Renal cortex interstitium (tissue), 11 donors: ENCODE measurements around the gene KATNAL2. TPM values are rescaled to one million over a fixed set of nuclear protein-coding genes. Genes with fewer than 3 reads are reported as not detected.
"Not testable (repeated sequence)": the region's sequence is repeated elsewhere in the genome, so short reads cannot be mapped to it uniquely, and the experiment has no call there.

Source experiments
- DNase-seq, 11 donors: peaks; one replicate each; pipeline ENCODE4 v3.0.0-alpha.2; 2013; ENCODE audit warnings: low read depth in 9 of 11, low spot score in 4 of 11; ENCODE audit errors: extremely low read depth in 1 of 11
- polyA plus RNA-seq, 3 donors: library from polyadenylated mRNA; unstranded; fragments of 120-200 nt; gene quantifications; one replicate each; pipeline ENCODE4 v1.2.1, GENCODE V29; 2013; ENCODE audit not compliant: insufficient read length in 3 of 3

KATNAL2 gene
- polyA plus RNA-seq, 3 donors, result 9.4 to 10.7 (median 10.5) TPM

- peak in 9 of 11 donors; percentile 28 to 64 (median 48) for DNase-seq
Measured at GRCh38 chr18:46917803-46918600, 600 bp downstream of the KATNAL2 start.

DNA sequence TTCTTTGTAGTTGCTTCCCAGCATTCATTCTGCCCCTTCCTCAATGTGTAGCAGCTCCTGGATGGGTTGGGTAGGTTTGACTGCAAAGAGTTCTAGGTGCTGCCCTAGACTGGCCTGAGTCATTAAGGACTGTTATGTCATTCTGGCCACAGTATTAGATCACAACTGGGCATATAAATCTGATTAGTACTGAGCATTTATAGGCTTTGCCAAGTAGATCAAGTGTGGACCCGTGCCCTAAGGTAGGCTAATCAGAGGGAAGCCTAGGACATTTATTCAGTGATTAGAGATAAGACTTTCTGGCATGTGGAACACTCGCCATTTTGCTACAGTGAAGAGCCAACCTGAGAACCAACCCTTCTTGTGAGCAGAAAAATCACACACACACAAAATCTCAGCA is 2.7 kb downstream of the KATNAL2 start:
- DNase-seq, result no peak

GRCh38 chr18:46920653-46921052 is 3.3 kb downstream of the KATNAL2 start:
- no peak for DNase-seq

GRCh38 chr18:46939337-46939963 is 22.0 kb downstream of the KATNAL2 start:
- DNase-seq, result no peak

DNA sequence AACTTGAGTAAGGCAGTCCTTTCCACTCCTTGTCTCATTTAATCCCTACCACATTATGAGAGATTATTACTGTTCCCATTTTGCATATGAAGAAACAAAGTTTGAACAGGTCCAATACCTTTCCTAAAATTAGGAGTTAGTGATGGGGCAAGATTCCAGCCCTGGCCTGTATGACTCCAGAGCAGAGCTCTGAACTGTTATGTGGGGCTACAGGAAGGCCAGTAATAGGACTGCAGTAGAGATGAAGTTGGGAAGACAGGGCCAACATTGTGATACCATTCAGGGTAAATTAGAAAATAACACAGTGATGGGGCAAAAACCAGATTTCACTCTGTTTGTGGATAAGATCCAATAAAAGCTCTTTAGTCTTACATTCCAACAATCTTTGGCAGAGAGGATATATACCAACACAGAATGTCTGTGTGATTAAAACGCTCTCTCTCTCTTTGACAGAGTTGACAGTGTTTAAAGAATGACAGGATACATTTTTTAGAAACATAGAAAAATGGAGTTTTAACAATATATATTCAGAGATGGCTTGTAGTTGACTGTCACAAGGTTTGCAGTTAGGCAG is 22.7 kb downstream of the KATNAL2 start:
- DNase-seq, result no peak

- no peak for DNase-seq
Measured at GRCh38 chr18:46942646-46943045, 25.2 kb downstream of the KATNAL2 start.

DNA sequence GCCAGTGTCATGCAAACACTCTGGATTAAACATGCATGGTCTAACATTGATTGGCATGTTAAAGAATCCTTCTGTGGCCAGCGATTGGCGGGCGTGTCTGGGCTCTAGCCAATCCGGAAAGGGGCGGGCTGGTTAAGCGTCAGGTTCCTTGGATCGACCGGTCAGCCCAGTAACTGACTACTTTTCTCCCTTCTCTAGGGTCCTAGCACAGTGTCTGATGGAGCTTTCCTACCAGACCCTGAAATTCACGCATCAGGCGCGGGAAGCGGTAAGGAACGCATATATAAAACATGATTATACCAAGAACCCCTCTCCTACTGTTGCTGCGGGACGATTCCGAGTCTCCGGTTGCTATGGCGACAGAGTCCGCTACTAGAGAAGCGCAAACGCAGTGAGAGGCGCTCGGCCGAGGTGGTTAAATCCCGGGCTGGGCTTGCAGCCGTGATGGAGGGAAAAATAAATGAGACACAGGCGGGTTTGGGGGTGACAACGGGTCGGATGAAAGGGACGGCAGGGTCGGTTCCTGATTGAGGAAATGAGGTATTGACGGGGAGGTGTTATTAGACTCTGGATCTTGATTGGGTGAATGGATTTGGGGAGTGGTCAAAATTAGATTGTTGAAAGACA is 29.4 kb downstream of the KATNAL2 start:
- DNase-seq, result peak in 9 of 11 donors; percentile 68 to 84 (median 78)

GRCh38 chr18:46950064-46950656 is 32.8 kb downstream of the KATNAL2 start:
- DNase-seq, result no peak

DNA sequence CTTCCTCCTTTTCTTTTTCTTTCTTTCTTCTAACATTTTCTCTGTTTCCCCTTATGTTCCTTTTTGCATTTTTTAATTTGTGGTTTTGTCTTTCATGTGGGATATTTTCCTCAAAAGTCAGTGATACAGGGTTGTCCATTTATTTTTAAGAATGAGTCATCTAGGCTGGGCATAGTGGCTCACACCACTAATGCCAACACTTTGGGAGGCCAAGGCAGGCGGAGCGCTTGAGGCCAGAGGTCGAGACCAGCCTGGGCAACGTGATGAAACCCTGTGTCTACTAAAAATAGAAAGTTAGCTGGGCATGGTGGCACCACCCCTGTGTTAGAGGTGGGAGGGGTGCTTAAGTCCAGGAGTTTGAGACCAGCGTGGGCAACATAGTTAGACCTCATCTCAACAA is 35.8 kb downstream of the KATNAL2 start:
- no peak for DNase-seq

GRCh38 chr18:46958209-46958608 is 40.8 kb downstream of the KATNAL2 start:
- no peak for DNase-seq

DNA sequence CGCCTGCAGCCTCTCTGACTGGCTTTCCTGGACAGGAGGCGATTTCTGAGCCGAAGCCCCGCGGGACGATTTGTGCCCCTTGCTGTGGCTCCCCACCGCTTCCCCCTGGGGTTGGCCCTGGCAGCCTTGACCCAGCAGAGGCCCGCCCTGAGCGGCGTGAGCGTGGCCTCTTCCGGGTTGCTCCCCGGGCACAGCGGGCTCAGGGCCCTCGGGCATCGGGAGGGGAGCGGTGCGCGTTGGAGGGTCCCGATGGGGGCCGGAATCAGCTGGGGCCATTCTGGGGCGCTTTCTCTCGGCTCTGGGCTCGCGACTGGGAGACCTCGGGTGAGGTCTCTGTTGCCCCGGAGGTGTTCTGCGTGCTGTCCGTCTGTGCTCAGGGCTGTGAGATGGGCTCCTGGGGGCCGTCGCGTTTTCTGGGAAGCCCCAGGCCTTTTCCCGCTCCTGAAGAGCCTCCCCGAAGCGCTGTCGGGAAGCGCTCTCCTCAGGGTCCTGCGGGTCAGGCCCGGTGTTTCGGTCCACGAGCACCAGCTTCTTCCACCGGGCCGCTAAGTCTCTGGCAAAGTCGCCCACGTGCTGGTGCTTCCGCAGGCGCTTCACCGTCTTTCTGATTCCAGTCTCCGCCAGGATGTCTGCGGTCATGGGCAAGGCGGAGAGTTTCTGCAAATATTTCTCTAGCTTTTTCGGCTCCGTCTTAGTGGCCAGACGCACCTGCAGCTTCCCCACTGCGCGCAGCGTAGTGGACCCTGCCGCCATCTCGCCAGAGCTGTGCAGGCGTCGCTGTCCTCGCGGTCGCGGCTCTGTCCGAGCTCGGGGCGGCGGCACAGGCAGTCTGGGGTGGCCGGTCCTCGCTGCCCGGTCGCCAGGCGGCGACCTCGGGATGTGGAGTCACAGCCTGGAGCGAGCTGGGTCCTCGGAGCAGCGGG is 46.5 kb downstream of the KATNAL2 start:
- DNase-seq, result not testable (repeated sequence)

- not testable (repeated sequence) for DNase-seq
Measured at GRCh38 chr18:46964579-46965293, 47.3 kb downstream of the KATNAL2 start.

- not testable (repeated sequence) for DNase-seq
Measured at GRCh38 chr18:46966266-46966665, 48.9 kb downstream of the KATNAL2 start.

- not testable (repeated sequence) for DNase-seq
Measured at GRCh38 chr18:46969551-46969950, 52.1 kb downstream of the KATNAL2 start.

DNA sequence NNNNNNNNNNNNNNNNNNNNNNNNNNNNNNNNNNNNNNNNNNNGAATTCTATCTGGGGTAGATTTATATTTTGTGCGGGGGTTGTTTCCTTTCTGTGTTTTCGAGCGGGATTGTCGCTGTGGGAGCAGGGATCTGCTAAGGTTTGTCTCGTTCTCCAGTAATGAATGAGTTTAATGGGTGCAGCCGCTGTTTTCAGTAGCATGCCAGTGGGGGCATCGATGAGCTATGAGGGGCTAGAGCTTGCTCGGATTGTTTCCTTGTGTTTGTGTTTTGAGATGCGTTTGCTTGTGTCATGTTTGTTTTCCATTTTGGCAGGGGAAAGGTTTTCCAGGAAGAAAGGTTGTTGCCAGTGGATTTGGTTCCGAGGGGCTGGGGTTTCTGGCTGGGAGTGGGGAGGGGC is 102.5 kb downstream of the KATNAL2 start:
- not testable (repeated sequence) for DNase-seq

DNA sequence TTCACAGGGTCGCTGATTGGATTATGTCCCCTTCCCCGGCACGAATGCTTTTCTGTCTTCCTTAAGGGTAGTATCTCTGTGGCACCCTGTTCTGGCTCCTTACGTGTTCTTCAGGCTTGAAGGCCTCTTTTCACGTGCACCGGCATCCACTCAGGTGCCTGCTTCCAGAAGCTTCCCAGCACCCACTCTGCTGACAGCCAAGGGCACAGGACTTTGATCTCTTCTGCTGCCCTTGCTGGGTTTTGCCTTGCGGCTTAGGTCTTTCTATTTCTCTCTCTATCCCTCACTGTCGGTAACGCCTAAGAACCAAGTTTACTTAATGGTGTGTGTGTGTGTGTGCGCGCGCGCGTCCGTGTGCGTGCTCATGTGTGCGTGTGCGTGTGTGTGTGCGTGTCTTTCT is 103.4 kb downstream of the KATNAL2 start:
- DNase-seq, result not testable (repeated sequence)

DNA sequence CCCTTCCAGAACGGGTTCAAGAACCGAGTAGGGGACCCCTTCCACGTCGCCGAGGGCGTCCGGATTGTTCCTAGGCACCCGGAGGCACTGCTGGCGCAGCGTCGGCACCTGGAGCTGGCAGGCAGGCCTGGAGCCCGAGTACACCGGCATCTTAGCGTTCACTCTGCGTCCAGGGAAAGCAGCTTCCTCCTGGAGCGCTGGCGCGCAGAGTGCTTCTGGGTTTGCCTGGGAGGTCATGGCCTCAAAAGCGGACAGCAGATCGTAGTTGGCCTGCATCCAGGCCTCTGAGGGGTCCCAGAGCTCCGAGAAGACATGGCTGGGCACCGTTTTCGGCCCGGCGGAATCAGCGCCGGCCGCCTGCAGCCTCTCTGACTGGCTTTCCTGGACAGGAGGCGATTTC is 105.4 kb downstream of the KATNAL2 start:
- DNase-seq, result not testable (repeated sequence)
